ENCODE results near the gene UPK1B.

- TF ChIP-seq POLR2AphosphoS5 (IDR thresholded peaks at IDR 0.05; ENCODE audit: borderline replicate concordance, low read depth, low read length), result no peak
- no peak for TF ChIP-seq EZH2 (IDR thresholded peaks at IDR 0.05)
- TF ChIP-seq FOXP2 (optimal IDR thresholded peaks at IDR 0.05; ENCODE audit: control extremely low read depth, extremely low read length, insufficient read depth), result no peak
These were observed 65.0 kb downstream of the UPK1B start for GRCh38 chr3:119238363-119238762.
